Activated T-helper 9 cell treated with anti-CD3 and anti-CD28 coated beads, Interleukin-2, amount 50 U/mL, for 16 hours (primary cell): ENCODE measurements around the gene WNT11.

Source experiments
- DNase-seq: peaks from one replicate; pipeline ENCODE4 v3.0.0-alpha.2; 2020; ENCODE audit warnings: low read depth

Gene WNT11

GRCh38 chr11:76237914-76238313 is 31.6 kb upstream of the WNT11 start:
- DNase-seq = no peak

DNA sequence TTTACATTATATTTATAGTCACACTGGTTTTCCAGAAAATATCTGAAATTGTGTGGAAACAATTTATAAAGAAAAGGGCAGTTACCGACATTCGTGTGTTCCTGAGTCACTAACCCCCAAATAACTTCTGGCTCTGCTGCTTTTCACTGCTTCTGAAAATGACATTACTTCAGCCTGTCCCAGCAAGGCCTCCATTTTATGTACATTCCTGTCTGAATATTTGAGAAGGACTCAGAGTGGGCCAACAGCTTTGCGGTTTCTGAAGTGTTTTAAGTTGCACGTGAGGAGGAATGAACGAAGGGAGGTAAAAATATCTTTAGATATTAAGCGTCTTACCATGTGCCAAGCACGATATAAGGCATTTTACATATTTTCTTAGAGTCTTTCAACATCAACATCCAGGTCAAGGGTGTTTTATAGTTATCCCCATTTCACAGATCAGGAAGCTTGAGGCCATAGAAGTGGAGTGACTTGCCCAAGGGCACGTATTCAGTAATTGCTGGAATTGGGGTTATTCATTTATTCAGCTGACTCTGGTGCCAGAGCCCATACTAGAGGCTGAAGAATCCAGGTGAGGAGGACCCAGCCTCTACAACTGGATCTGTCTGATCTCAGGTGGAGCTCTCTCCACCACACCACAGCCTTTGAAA is 30.8 kb upstream of the WNT11 start:
- no peak for DNase-seq

DNA sequence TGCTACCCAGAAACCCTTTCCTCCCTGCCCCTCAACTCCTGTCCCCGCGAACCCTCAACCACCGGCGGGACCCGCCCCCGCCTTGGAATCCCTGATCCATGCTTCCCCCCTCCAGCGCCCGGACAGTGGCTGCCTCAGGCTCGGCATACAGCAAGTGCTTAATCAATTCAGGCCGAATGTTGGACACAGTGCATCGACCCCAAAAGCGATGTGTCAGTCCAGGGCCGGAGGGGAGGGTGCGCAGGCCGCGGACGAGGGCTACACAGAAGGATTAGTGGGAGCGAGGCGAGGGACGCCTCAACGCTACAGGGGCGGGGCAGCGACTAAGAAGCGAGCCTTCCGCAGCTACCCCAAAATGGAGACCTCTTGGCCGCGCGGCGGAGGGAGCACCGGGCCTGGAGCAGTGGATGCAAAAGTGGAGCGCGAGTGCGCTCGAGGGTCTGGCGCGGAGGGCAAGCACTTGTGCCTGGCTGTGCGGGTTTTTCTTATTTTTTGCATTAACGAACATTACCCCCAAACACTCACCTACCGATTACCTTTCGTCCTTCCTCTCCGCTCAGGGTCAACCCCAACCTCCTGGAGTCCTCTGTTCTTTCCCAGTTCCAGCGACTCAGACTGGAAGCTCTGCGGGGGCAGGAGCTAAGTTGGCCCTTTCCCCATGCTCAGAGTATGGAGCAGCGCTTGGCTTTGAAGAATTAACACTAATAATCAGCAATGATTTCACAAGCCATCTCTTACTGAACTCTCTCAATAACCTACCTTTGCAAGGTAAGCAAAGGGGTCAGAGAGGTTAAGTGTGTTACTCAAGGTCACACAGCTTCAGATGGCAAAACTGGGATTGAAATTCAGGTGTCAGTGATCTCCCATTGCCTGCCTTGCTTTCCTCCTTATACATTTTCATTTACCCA is 30.0 kb upstream of the WNT11 start:
- DNase-seq = peak; percentile 19

DNA sequence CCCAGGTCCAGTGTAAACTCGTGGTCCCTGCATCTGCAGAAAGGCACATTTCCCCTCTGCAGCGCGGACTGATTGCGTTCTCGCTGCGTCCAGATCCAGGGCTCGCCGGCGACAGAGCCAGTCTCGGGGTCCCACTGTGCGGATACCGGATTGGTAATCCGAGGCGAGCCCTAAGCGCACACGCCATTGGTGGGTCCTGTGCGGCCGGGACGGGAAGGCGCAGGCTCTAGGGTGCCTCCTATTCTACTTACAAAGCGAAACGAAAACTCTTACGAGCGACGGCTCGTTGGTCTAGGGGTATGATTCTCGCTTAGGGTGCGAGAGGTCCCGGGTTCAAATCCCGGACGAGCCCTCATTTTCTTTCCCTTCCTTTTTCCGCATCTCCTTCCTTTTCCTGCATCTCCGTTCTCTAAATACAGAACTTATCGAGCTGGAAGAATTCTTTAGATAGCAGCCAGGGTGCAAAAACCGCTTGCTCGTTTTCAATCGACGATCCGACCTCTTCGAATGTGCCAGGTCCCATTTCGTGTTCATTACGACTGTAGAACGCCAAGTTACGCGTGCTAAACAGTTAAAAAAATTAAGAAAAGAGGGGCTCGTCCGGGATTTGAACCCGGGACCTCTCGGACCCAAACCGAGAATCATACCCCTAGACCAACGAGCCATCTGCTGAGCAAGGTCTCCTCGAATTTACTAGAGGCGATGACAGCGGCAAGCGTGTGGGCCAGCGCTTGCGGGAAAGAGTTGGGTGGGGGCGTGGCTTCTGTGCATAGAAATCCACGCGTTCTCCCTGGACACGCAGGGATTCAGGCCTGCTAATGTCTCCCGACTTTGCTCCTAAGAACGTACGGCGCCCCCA is 29.2 kb upstream of the WNT11 start:
- DNase-seq = peak; percentile 83

DNA sequence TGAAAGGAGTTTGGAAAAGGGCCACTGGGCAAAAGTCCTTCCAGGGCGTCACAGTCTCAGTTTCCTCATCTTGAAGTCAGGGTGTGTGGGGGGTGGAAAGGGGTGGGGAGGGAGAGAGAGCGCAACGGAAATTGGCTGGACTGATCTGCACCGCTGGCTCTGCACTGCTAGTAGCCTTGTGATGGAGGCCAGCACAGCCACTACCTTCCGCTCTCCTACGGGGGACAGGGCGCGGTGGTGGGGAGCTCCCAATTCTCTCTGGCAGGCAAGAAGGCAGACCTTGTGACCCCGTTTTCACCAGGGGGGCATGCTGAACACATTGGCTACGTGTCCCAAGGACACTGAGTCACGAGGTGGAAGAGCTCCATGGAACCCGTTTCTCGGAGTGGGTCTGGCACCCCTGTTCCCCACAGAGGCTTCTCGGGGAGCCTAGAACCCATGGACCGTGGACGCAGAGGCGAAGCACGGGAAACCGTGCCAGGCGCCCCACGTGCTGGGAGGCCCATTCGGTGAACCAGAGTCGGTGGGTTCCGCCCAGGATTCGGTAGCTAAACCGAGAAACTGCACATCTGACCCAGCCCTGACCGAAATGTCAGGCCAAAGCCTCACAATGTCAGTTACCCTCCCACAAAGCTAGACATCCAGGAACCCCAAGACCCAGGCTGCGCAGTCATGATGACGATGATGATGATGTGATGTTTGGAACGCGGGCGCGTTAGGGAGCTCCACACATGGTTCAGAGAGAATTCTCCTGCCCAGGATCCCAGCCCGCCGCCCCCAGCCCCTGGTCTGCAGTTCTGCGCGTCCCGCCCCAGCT is 28.3 kb upstream of the WNT11 start:
- DNase-seq = no peak

DNA sequence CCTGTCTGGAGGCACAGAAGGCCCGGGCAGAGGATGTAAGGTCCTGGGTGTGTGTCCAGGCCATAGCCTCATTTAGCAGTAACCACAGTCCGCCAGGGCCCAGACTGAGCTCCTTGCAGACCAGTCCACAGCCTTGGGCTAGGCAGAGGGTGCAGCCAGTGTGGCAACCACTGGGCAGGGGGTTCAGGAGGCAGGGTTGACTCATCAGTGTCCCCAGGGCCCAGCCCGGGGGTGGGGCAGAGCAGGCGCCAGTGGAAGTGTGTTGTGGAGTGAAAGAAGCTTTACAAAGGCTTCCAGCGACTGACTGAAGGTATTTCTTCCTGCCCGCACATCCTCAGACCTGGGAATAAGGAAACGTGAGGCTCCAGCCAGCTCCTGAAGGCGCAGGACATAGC is 27.7 kb upstream of the WNT11 start:
- DNase-seq = no peak

- DNase-seq = no peak
Observed at GRCh38 chr11:76233196-76233921, 27.1 kb upstream of the WNT11 start.

GRCh38 chr11:76232026-76232665 is 25.8 kb upstream of the WNT11 start:
- DNase-seq = no peak

- DNase-seq = no peak
Observed at GRCh38 chr11:76231121-76231738, 24.9 kb upstream of the WNT11 start.

GRCh38 chr11:76230392-76230791 is 24.1 kb upstream of the WNT11 start:
- DNase-seq = no peak

GRCh38 chr11:76229690-76230240 is 23.5 kb upstream of the WNT11 start:
- no peak for DNase-seq

DNA sequence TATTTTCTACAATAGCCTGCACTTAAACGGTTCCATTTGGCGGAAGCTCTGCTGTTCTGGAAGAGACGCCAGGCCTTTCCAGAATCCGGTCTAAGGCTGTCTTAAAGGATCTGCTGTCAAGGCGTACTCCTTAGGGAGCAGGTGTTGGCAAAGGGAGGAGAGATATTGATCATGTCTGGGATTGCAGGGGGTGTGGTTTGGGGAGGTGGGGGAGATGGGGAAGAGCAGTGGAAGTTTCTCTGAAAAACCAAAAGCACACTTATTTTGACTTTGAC is 22.5 kb upstream of the WNT11 start:
- no peak for DNase-seq

DNA sequence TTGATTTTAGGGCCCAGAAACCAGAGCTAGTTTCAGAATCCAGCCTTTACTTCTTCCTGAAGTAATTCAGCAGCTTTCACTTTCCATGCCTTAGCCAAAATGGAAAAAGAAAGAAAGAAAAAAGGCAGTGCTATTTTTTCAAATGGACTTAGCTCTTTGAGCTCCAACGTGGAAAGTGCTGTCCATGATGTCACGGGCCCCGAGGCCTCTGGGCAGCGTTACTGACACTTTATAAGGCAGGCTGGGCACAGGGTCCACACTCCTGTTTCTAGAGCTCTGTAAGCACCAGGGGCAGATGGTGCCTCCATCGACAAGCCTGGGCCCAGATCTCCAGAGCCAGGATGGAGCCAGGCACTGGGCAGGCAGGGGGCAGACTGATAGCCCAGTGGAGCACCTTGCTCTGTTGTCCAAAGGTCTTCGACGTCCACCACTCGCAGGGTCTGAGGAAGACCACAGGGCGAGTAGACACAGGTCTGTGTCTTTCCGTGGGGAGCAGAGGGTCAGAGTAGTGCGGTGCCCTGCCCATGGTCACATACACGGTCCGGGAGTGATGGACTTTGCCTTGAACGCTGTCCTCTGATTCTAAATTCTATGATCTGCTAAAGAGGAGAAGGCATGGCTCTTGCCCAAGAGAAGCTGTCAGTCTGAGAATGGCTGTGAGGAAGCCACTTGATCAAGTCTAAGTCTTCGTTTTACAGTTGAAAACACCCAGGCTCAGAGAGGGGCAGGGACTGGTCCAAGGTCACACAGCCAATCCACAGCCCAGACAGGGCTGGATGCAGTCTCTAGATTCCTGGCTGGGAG is 22.0 kb upstream of the WNT11 start:
- DNase-seq = no peak

DNA sequence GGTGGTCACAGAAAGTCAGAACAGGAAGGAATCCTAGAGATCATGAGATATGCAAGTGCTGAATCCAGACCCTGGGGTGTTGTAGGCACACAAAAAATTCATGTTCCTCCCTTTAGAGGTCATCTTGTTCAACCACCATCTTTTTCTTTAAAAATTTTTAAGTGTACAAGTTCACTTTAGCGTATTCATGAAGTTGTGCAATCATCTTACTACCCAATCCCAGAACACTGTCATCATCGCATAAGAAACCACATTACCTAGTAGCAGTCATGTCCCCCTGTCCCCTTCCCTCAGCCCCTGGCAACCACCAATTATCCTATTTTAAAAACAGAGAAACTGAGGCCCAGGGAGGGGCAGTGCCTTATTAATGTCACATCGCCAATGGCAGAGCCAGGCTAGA is 20.3 kb upstream of the WNT11 start:
- DNase-seq = no peak

GRCh38 chr11:76225122-76225611 is 18.9 kb upstream of the WNT11 start:
- no peak for DNase-seq

GRCh38 chr11:76224461-76225121 is 18.3 kb upstream of the WNT11 start:
- no peak for DNase-seq

- no peak for DNase-seq
Observed at GRCh38 chr11:76221365-76221764, 15.1 kb upstream of the WNT11 start.

GRCh38 chr11:76219243-76219642 is 12.9 kb upstream of the WNT11 start:
- DNase-seq = no peak
